ENCODE measurements around the gene MAP3K7.

- TF ChIP-seq CTCF (IDR thresholded peaks at IDR 0.05; ENCODE audit: control extremely low read depth in 1 of 3, insufficient read depth in 1 of 3, low read depth in 1 of 3, low read length in 3 of 3) (no peak), SIN3A (conservative IDR thresholded peaks at IDR 0.05 in 1 of 2, IDR thresholded peaks at IDR 0.05 in 1 of 2; ENCODE audit: low read depth in 1 of 2, low read length in 2 of 2) (no peak), KDM5A (IDR thresholded peaks at IDR 0.05; ENCODE audit: low read length) (no peak), POLR2AphosphoS5 (IDR thresholded peaks at IDR 0.05; ENCODE audit: low read depth, low read length) (no peak), ZNF274 (IDR thresholded peaks at IDR 0.05; ENCODE audit: borderline replicate concordance, extremely low read depth, low read length) (no peak), GTF2F1 (IDR thresholded peaks at IDR 0.05; ENCODE audit: borderline replicate concordance, low read depth, low read length) (no peak), ATF2 (IDR thresholded peaks at IDR 0.05; ENCODE audit: low read length) (no peak), CHD2 (IDR thresholded peaks at IDR 0.05; ENCODE audit: low read length) (no peak), CBX5 (IDR thresholded peaks at IDR 0.05; ENCODE audit: low read depth, low read length) (no peak), RAD21 (IDR thresholded peaks at IDR 0.05 in 1 of 2, conservative IDR thresholded peaks at IDR 0.05 in 1 of 2; ENCODE audit: low read depth in 2 of 2, low read length in 2 of 2) (no peak), KDM1A (IDR thresholded peaks at IDR 0.05; ENCODE audit: borderline replicate concordance, low read length) (no peak), EZH2 (IDR thresholded peaks at IDR 0.05; ENCODE audit: low read depth, low read length, severe bottlenecking) (no peak), POLR2A (IDR thresholded peaks at IDR 0.05; ENCODE audit: control extremely low read depth in 1 of 2, low read depth in 2 of 2, low read length in 2 of 2) (no peak)
Measured at GRCh38 chr6:90573624-90574023, 13.2 kb downstream of the MAP3K7 start.

Measured in H1 (cell line).